GM19468 (cell line): Measurements from ENCODE around the gene C1orf198.

Source experiments
- ATAC-seq: cut with Tn5 transposase; IDR thresholded peaks from one replicate; pipeline ENCODE4 v1.9.1; 2021; ENCODE audit warnings: mild to moderate bottlenecking, moderate library complexity, moderate number of reproducible peaks; ENCODE audit not compliant: unreplicated experiment; ENCODE audit errors: extremely low read depth

The C1orf198 gene

DNA sequence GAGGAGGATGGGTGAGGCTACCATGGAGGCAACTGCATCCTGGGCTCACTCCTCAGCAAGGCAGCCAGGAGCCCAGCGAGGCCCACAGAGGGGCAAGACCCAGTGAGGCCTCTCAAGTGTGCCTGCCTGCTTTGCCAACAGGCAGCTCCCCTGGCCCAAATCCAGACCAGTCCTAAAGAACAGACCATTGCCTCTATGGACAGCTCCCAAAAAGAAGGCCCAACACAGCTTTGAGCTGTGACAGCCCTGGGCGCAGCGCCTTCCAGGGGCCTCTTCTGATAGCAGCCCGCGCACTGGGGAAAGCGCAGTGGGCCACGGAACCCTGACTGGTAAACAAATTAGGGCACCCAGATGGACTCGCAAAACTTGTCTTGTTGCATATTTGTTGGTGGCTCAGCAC is 25.5 kb downstream of the C1orf198 start:
- ATAC-seq = no peak

DNA sequence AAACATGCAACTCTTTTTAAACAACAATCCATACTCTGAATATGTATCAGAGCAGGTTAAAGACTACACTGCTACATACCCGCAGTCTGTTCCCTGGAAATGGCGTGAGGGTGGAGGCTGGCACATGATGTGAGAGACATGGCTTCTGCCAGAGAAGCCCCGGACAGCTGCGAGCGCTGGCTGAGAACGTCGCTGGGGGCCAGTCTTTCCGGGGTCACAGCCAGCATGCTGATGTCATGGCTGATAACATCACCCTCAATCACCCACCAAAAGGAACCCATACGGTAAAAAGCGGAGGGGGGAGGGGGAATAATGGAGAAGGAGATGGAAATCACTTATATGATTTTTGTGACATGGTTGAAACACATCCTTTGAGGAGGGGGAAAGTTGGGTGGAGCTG is 29.1 kb downstream of the C1orf198 start:
- ATAC-seq = no peak

DNA sequence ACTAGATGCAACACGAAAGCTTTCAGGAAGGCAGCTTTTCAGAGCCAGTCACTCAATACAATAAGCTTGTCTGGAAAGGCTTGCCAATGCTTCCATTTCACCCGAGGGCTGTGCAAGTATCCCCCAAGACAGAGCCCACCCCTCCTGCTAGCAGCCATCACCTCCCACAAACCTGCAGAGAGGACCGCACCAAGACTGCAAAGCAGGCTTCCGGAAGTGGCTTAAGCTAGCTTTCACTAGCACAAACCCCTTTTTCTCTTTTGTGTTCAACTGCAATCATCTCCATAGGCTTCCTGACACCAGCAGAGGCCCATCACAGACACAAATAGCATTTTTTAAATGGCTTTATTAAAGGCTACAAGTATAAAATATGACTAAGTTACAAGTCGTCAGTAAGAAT is 31.5 kb downstream of the C1orf198 start:
- no peak for ATAC-seq

DNA sequence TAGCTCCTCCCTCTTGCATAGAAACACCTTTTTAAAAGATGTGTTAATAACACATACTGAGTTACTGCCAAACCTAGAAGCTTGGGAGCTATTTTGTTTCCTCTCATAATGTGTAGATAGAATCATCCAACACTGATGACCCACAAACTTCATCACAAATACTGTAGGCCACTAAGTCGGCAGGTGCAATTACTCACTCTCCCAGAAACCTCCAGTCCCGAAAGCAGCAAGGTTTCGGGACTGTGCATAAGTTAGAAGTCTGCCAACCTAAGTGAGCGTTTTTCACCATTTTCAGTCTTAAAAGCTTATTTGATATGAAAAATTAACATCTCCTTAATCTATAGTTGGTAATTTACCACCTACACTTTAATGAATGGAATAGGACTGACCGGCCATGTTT is 32.0 kb downstream of the C1orf198 start:
- no peak for ATAC-seq

DNA sequence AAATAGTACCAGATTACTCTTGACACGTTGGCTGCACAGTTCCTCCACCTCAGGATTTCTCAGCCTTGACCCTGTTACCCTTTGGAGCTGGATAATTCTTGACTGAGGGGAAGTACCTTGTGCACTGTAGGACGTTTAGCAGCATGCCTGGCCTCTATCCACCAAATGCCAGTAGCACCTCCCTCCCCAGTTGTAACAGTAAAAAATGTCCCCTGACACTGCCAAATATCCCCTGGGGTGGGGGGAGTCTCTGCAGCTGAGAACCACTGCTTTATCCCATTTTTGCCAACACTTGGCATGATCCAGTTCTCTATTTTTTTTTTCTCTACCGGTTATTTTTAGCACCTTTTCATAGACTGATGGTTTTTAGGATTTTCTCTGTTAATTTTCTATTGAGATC is 34.0 kb downstream of the C1orf198 start:
- ATAC-seq = no peak

DNA sequence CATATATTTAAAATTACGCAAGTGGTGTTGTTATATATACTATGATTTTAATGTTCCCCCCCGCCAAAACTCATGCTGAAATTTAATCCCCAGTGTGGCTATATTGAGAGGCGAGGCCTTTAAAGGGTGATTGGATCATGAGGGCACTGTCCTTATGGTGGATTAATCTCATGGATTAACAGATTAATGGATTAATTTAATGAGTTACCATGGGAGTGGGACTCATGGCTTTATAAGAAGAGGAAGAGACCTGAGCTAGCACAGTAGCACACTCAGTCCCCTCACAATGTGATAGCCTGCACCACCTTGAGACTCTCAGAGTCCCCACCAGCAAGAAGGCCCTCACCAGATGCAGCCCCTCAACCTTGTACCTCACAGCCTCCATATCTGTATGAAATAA is 34.8 kb downstream of the C1orf198 start:
- no peak for ATAC-seq

DNA sequence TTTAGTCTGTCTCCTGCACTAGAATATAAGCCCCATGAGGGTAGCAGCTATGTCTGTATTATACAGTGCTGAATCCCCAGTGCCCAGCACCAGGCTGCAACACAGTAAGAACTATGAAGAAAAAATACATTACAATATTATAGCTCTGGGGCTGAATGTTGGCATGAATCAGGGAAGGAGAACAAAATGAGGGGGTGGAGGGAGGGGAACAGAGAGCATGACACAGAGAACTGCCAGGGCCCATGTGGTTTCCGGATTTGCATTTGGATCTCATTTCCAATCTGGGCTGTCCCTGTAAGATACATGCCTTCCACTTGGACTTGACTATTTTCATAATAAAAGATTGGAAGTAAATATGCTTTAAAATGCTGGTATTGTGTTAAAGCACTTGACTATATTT is 35.8 kb downstream of the C1orf198 start:
- no peak for ATAC-seq

DNA sequence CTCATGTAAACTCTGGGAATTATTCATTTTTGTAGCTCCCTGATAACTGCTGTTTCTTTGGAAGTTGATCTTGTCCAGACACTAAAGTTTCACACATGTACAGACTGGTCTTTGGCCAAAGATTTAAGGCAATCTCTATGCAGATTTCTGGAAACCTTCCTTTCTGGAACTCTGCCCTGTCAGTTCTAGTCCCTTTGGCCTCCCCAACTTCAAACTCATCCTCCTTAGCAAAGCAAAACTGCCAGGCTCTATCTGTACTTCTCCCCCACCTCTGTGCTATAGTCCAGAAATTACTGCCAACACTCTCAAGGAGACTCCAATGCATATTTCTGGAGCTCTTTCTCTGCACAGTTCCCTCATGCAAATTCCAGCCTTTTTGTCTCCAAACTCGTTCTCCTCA is 36.5 kb downstream of the C1orf198 start:
- ATAC-seq = no peak

DNA sequence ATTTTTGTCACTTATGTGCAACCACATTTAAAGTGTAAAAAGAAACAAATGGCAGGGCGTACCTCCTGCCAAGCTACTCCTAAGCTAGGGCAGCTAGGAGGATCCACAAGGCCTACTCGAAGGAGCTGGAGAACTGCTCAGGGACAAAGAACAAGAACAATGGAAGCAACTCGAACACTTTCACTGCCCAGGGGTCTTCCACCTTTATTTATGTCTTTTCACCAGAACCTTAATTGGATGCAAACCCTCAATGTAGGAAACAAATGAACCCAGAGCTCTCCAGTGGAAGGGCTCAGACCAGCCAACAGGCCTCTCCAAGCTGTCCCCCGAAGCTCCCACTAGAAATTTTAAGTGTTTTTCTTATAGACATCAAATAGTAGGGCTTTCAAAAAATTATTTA is 39.9 kb downstream of the C1orf198 start:
- ATAC-seq = no peak

DNA sequence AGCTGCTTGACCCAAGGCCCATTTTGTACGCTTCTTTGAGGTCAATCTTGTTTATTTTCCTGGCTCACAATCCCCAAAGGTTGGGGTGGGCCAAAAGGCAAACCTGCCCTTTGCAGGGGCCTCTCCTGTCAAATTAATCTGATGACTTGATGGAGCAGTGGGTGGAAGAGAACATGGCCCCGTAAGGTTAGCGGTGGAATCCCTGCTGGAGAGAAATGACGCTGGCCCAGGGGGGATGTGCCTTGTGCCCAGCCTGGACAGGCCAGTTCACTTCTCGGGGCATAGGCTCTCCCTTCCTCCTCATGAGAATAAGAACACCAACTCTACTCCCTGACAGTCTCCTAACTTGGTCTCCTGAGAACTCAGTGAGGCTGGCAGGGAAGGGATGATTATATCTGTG is 40.5 kb downstream of the C1orf198 start:
- ATAC-seq = no peak

DNA sequence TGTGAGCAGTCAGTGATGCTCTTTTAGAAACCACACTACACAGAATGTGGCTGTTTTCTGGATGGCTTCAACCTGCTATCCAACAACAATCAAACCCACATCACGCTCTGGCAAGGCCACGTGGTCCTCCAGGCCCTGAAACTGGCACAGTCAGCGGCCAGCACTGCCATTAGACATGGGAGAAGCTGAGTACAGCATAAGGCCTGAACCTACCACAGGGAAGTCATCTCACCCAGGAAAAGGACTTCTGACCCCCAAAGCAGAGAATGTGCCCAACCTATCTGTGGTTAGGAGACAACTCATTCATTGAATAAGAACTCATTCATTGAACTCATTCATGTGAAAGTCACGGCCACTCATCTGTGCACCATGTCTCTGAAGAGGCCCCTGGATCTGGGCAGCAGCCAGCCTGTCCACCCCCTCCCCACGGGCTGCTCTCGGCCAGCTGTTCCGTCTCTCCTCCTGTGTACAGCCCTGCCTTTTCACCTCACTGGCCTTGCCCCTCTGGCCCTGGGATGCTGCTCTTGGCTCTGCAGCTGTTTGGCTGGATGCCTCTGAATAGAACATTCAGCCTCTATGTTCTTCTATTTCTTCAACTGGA is 41.1 kb downstream of the C1orf198 start:
- no peak for ATAC-seq

DNA sequence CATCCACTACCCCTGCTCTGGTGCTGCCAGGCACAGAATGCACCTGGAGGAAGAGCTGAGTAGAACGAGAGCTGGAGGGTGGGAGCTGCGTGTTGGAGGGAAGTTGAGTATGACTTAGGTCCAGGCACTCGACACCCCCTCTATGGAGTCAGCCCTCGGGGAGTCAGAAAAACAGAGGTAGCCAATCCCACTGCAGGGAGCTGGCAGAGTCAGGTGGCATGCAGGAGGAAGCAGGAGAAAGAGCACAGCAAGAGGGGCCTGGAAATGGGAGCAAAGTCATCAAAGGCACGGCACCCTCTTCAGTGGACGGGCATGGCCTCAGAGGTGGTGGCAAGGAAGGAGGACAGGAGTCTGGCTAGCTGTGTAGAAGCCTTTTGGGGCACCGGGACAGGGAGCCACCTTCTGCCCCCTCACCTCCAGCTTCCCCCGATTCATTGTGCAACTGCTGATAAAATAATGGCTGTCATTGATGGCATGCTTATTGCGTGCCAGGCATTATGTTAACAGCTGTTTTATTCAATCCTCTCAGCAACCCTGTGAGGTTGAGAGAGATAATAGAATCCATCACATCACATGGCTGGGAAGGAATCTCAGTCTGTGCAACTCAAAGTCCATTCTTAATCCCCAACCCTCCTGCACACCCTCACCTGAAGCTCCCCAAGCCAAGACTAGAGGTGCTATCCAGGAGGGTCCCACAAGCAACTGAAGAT is 42.0 kb downstream of the C1orf198 start:
- no peak for ATAC-seq

DNA sequence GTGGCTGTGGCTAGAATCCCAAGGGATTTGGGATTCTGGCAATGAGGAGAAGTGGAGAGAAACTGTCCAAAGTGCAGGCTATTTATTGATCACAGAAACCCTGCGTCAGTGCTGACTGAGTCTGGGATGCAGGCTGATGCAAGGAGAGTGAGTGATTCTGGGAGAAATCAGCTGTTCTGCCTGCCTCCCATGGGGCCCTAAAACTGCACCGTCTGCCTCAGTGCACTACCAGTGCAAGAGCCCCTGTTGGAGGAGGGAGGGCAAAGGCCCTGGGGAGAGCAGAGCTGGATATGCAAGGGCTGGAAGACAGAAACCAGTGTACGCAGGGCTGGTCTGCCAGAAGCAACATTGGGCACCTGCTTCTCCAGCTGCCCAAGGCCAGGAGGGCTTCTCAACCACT is 42.6 kb downstream of the C1orf198 start:
- ATAC-seq = no peak

DNA sequence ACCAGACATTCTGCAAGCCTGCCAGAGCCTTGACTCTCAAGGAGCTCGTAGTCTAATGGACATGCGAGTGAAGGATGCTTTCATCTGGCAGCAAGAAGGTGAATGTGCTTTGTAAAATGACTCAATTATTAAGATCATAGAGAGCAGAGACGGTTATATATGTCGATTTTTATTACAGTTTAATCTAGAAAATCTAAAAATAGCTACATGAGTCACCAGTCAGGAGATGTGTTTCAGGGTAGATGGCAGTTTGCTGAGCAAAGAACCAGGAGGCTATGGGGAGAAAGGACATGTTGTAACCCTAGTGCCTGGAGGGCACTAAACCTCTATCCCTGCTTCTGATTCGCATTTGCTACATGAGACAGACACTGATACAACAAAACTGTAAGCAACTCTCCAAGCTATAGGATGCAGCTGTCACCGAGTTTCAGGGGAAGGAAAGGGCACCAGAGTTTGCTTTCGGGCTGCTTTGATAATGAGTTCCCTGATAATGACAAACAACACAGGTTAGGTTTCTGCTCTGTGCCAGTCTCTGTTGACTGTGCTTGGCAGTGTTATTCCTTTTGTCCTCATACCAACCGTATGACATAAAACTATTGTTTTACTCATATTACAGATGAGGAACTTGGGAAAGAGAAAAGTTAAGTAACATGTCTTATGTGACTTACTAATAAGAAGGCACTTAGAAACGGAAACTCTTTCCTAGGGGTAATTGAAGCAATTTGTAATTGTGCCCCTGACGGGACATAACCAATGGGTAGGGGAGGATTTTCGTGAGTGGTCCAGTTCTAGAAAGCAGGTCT is 43.2 kb downstream of the C1orf198 start:
- no peak for ATAC-seq

DNA sequence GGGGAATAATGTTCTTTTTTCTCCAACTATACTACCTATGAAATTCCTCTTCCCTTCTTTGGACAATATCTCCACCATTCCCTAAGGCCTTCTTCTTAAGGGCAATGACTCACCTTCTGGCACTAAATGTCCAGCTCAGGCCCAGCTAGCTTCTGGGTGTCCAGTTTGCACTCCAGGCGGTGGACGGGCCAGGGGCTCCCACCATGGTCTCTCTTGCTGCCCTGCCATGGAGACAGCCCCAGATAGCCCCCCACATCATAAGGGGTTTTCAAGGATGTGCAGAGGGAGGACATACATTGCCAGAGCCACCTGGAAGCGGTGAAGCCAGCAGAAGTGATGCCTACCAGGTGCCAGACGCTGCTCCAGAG is 43.8 kb downstream of the C1orf198 start:
- no peak for ATAC-seq

DNA sequence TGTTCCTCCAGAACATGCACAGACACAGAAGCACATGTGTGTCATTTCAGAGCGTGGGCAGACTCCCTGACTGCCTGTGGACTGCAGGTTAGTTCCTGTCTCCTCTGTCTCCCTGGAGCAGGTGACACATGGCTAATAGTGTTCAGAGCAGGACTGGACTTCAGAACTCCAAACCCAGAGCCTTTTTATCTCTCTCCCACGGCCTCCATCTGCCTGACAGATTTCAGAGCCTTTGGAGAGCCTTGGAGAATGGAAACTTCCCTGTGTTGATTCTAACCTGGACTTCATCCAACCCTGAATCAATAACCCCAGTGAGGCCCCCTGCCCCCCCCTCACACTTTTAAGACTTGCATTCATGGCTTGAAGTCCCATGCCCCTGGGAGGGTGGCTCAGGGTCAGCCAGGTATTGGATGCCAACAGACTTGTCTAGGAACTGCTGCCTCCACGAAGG is 44.4 kb downstream of the C1orf198 start:
- no peak for ATAC-seq

DNA sequence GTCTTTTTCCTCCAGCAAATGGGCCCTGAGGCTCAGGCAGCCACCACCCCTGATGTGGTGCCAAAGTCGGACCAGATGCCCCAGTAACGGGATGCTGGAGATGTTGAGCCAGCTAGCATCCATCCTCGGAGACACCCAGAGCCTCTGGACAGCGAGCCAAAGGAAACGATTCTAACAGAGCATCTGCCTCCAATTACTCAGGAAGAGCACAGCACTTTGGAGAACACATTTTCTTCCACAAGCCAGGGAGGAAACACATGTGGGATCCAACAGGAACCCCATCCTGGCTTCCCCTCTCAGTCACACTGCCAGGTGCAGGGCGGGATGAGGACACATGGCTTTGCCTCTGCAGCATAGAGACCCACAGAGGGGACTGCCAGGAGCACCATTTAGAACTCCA is 44.9 kb downstream of the C1orf198 start:
- ATAC-seq = no peak

DNA sequence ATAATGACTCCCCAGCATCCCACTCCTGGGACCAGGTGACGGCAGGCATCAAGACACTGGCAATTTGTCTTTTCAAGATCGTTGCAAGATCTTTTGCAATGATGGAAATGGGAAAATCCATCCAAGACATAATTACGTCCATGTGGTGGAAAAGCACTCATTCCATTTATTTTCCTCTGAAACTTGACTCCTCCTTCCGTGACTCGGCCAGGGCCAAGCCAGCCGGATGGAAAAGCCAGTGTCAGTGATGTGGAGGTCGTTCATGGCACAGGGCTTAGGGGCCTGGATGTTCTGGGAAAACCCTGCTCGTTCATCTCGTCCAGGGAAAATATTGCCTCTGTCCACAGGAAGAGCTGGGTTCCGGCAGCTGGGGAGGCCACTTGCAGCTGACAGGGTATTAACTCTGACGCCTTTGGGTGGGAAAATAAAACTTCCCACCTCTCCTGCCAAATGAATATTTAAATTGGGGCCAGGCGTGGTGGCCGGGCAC is 46.2 kb downstream of the C1orf198 start:
- no peak for ATAC-seq

DNA sequence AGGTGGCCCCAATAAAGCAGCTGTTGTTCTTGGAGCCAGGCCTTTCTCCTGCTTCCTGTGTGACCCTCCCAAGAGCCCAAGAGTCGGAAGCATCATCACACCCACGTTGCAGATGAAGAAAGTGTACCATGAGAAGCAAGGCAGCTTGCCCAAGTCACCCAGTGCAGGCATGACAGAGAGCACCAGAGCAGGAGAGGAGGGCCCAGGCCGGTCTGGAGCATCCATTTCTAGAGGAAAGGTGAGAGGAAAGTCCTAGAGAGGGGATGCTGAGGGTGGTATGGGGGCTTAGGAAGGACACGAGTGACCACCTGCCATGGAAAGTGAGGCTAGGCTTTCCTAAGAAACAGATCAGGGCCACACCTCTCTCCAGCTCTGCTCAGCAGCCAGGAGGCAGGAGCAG is 47.0 kb downstream of the C1orf198 start:
- no peak for ATAC-seq

DNA sequence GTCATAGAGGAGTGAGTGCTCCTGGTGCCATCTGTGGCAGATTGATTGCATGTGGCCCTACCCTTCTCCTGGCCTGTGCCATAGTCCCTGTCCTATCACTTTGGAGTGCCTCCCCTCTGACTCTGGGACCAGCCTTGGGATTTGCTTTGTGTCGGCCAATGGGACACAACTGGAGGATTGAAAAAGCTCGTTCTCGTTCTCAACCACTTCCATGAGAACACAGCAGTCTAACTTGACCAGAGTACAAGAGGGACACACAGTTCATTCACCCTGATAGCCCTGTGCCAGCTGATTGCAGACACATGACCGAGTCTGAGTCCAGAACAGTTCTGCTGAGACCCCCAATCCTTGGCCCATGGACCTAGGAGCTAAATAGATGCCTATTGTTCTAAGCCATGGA is 47.8 kb downstream of the C1orf198 start:
- no peak for ATAC-seq

DNA sequence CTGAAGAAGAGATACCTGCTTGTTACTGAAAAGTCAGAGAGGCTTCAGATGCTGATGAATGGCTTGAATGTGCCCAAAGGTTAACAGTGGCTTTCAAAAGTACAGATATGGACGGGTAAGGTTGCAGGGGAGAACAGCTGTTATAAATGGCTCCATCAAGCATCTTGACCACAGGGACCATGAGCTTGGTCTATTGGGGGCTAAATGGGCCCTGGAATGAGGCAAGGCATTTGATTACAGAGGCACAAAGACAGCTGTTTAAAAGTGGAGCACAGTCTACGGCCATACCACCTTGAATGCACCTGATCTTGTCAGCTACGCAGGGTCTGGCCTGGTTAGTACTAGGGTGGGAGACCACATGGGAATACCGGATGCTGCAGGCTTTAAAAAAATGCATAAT is 48.3 kb downstream of the C1orf198 start:
- no peak for ATAC-seq
